Stimulated activated CD8-positive, alpha-beta memory T cell treated with anti-CD3 and anti-CD28 coated beads, Interleukin-4, amount 100 ng/mL, for 24 hours (primary cell): ENCODE data around the gene TIGD6.

Experiments used
- DNase-seq: peaks from one replicate; pipeline ENCODE4 v3.0.0-alpha.2; 2020; ENCODE audit warnings: low read depth

Gene TIGD6

GRCh38 chr5:150016537-150016936 lies 16.1 kb upstream of the TIGD6 start:
- no peak for DNase-seq

DNA sequence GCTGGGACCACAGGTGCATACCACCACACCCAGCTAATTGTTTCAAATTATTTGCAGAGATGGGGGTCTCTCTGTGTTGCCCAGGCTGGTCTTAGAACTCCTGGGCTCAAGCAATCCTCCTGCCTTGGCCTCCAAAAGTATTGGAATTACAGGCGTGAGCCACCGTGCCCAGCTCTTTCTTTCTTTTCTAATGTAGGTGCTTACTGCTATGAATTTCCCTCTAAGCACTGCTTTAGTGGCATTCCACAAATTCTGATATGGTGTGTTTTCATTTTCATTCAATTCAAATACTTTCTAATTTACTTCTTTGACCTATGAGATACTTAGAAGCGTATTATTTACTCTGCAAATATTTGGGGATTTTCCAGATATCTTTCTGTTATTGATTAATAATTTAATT lies 15.0 kb upstream of the TIGD6 start:
- no peak for DNase-seq

- DNase-seq = no peak
Measured at GRCh38 chr5:150014456-150014855, 14.0 kb upstream of the TIGD6 start.

DNA sequence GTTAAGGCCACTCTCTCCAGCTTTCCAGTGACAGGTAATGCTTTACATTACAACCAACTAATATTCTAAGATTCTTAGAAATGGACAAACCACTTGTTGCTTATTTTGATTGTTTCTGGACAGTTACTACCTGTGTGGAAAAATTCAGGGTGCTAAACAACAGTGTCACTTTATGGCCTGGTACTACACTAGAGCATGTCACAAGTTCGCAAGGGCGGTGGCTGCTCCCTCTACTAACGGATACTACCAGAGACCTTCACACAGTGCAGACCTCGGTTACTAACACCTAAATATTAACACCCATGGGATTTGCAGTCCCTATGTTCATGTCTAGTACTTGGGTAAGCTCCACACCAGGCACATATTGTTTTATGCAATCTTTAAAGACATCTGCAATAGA lies 13.5 kb upstream of the TIGD6 start:
- DNase-seq = no peak

DNA sequence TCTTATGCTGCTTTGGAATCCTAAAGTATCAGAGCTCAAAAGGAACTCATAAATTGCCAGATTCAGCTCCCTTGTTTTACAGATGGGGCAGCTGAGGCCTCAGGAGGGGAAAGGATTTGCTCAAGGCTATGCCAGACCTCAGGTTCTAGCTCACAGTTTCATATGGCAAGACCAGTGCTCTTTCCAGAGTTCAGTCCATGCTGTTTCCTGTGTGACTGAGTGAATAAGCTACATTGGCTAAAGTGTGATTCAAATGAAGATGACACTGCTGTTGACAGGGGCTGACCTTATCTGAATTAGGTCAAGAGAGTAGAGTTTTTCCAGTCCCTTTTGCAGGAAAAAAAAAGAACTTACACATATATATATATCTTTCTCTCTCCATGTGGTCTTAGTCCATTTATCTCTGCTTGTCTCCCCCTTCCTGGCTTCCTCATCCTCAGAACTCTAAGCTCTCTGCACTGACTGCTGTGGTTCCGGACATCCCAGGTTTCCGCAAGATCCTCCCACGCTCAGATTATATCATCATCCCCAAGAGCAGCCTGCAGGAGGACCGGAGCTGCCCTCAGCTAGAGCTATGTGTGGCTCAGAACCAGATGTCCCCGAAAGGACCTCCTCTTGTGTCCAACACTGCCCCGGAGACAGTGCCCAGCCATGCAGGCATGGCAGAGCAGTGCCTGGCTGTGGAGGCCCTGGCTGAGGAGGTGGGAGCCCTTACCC lies 9.4 kb upstream of the TIGD6 start:
- no peak for DNase-seq

DNA sequence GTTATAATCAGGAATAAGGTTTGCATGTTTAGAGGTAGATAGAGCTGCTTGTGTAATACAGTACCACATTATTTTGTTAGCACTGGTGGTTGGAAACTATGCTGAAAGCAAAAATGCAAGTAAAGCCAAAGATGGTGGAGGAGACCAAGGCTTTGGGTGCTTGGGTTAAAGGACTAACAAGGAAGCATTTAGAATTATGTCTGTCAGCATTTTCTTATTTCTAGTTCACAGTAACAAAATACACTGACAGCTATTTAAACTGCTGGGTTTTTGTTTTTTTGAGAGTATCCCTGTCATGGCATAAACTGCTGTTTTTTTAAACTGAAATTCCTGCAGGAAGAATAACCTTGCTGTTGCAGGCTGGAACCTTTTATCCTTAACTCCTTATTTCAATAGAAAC lies 6.6 kb upstream of the TIGD6 start:
- DNase-seq = no peak

- no peak for DNase-seq
Measured at GRCh38 chr5:150006318-150006717, 5.9 kb upstream of the TIGD6 start.

DNA sequence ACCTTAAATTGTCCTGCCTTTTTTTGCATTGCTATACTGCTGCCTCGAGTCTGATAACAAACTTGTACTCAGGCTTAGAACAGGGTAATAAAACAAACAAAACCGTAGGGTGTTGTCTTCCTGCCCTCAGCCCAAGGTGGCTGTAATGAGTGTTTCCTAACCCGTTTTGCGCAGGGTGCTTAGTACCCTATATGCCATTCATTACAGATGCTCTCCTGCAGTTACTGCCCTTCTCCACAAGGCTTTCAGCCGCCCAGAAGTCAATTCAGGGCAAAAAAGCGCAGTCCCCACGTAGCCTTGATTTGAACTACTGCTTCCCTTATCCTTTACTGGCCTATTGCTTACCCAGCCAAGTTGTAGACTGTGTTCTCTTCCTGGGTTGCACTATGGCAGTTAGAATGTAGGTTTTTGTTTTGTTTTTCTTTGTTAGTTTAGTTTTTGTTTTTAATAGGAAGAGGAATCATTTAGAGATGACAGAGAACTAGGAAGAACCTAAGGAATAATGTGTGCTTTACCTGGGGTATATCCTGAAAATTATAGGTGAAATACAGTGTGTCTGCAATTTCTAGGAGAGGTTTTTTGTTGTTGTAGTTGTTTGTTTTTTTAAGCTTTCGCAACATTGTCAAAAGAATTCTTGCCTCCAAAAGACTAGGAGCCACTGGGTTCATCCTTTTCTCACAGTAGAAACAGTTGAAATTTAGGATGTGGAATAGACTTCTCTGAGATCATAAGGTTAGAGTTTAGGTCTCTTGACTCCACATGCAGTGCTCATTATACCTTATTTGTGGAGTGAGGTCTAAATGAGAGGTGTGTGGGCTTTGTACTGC lies 1.4 kb upstream of the TIGD6 start:
- peak; percentile 22 for DNase-seq

- DNase-seq = peak; percentile 22
Measured at GRCh38 chr5:150000990-150001659, 671 bp upstream of the TIGD6 start.

- no peak for DNase-seq
Measured at GRCh38 chr5:149999866-150000255, 593 bp downstream of the TIGD6 start.

GRCh38 chr5:149999359-149999758 lies 1.1 kb downstream of the TIGD6 start:
- DNase-seq = no peak

DNA sequence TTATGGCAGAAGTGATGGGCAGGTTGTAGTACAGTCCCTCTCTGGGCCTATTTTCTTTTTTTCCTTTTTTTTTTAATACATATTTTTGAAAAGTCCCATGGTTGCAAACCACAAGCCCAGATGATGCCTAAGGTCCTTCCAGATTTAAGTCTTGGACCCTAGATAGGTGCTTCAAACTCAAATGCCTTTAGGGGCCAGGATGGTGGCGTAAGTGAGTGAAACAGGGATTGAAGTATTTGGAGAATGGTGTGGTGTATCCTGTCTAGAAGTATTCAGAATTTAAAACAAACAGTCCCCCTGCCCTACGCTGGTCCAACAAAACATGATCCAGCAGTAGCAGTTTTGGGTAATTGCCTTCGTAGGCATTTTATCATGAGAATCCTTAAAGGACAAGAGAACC lies 2.2 kb downstream of the TIGD6 start:
- DNase-seq = no peak

DNA sequence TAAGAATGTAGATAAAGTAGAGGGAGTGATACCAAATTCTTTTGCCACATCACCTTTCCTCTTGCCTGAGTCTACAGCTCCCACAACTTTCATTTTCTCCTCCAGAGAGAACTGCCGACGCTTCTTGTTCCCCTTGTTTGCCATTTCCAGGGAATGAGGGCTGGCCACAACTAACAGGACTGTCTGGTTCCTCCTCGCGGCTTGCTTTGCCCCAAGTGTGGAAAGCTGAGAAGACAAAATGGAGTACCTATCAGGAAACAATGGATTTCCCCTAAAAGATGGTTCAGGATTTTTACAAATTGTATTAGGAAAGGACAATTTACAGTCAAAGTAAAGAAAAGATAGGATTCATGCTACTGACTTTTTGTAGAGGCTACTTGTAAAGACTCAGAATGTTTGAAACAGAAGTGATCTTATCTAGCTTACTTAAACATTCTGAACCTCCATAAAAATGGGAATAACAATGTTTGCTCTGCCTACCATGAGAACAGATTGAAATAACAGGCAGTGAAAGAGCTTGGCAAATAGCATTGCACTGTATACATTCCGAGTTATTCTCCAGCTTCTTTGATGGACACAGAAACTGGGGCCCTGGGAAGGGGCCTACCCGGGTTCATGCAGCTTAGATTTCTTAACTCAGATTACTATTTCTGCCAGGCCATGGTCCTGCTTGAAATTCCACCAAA lies 4.1 kb downstream of the TIGD6 start:
- DNase-seq = no peak

- no peak for DNase-seq
Measured at GRCh38 chr5:149995385-149996204, 4.9 kb downstream of the TIGD6 start.

DNA sequence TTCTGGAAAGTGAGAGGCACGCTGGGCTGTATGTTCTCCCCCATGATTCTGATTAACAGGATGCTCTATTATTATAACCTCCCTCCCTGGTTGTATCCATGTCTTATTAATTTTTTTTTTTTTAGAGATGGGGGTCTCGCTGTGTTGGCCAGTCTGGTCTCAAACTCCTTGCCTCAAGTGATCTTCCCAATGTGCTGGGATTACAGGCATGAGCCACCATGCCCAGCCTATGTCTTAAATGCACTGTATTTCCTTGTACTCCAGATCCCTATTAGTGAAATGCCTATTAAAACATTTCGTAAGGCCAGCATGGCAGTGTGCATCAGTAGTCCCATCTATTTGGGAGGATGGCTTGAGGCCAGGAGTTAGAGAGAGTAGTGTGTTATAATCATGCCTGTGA lies 7.0 kb downstream of the TIGD6 start:
- no peak for DNase-seq

GRCh38 chr5:149990518-149991376 lies 9.7 kb downstream of the TIGD6 start:
- peak; percentile 33 for DNase-seq

- no peak for DNase-seq
Measured at GRCh38 chr5:149988126-149988525, 12.3 kb downstream of the TIGD6 start.

DNA sequence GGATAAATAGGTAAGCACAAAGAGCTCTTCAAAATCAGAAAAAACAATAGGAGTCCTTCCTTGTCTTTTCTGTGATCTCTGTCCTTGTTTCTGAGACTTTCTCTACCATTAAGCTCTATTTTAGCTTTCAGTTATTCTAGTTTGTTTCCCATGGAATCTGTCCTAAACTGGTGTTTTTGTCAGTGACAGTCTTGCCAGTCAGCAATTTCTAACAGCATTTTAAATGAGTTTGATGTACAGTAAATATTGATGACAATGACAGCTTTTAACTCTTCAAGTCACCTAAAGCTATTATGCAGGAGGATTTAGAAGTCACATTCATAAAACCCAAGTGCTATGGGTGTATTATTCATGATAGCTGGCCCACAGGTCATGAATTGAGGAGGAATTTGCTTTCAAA lies 17.9 kb downstream of the TIGD6 start:
- DNase-seq = no peak

- DNase-seq = no peak
Measured at GRCh38 chr5:149981206-149981605, 19.2 kb downstream of the TIGD6 start.

DNA sequence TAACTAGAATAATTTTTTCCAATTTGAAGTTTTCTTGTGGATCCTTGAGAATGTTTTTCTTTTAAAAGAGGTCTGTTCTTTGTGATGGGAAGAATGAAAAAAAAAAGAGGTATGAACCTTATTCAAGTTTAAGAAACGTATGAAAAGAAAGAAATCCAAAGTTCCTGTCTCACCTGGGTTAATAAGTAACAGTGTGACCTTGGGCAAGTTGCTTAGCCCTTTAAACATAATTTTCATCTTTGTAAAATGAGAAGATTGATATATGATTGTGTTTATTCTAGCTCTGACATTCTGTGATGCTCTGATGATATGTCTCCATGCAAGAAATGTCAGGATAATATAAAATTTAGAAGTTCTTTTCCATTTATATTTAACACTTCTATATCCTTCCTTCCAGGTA lies 20.6 kb downstream of the TIGD6 start:
- DNase-seq = no peak

DNA sequence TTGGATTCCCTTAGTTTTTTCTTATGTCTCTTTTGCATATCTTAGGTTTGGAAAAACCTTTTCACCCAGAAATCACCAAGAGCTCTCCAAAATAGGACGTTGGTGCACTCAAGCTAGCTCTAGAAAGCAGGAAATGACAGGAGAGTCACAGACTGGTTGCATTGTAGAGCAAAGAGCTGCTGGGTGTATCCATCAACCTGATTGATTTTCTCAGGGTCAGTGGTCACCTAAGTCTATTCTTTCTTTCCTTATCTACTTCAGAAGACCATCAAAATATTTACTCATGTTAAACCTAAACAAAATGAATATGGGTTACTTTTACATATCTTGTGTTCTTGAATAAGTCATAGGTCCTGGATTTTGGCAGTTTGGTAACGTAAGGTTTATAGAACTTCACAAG lies 25.0 kb downstream of the TIGD6 start:
- DNase-seq = no peak
